Type B pancreatic cell (in vitro differentiated cells): ENCODE results near the gene UTS2R. TPM values are rescaled to one million over a fixed set of nuclear protein-coding genes. Genes with fewer than 3 reads are reported as not detected.

Source experiments
- DNase-seq: peaks from one replicate; pipeline ENCODE4 v3.0.0; 2021; ENCODE audit warnings: mixed read lengths; ENCODE audit not compliant: unreplicated experiment; ENCODE audit errors: extremely low spot score
- H3K27ac Mint-ChIP-seq: 2 replicates; pipeline ENCODE4 v1.8.0; 2021; ENCODE audit warnings: mild to moderate bottlenecking, mixed read lengths
- H3K27me3 Mint-ChIP-seq: 2 replicates; pipeline ENCODE4 v1.8.0; 2021; ENCODE audit warnings: mixed read lengths
- H3K36me3 Mint-ChIP-seq: 2 replicates; pipeline ENCODE4 v1.8.0; 2021; ENCODE audit warnings: mixed read lengths
- H3K4me1 Mint-ChIP-seq: one replicate; pipeline ENCODE4 v1.8.0; 2021; ENCODE audit warnings: mixed read lengths; ENCODE audit not compliant: unreplicated experiment
- H3K4me3 Mint-ChIP-seq: 2 replicates; pipeline ENCODE4 v1.8.0; 2021; ENCODE audit warnings: mild to moderate bottlenecking, mixed read lengths
- H3K9me3 Mint-ChIP-seq: 2 replicates; pipeline ENCODE4 v1.8.0; 2021; ENCODE audit warnings: mixed read lengths
- total RNA-seq: library from RNA; stranded (reverse); gene quantifications from 2 replicates; pipeline ENCODE4 v1.2.1, GENCODE V29; 2021; ENCODE audit warnings: low replicate concordance
- TF ChIP-seq, protein P1 (sequence below): fragments of 200-600 bp; sonication (generic); conservative IDR thresholded peaks from 2 replicates; pipeline ENCODE4 v1.5.0; 2021; ENCODE audit warnings: antibody characterized with exemption, mild to moderate bottlenecking

UTS2R gene
- total RNA-seq, 1 donor from 2014 or later: 0.97 TPM

DNA sequence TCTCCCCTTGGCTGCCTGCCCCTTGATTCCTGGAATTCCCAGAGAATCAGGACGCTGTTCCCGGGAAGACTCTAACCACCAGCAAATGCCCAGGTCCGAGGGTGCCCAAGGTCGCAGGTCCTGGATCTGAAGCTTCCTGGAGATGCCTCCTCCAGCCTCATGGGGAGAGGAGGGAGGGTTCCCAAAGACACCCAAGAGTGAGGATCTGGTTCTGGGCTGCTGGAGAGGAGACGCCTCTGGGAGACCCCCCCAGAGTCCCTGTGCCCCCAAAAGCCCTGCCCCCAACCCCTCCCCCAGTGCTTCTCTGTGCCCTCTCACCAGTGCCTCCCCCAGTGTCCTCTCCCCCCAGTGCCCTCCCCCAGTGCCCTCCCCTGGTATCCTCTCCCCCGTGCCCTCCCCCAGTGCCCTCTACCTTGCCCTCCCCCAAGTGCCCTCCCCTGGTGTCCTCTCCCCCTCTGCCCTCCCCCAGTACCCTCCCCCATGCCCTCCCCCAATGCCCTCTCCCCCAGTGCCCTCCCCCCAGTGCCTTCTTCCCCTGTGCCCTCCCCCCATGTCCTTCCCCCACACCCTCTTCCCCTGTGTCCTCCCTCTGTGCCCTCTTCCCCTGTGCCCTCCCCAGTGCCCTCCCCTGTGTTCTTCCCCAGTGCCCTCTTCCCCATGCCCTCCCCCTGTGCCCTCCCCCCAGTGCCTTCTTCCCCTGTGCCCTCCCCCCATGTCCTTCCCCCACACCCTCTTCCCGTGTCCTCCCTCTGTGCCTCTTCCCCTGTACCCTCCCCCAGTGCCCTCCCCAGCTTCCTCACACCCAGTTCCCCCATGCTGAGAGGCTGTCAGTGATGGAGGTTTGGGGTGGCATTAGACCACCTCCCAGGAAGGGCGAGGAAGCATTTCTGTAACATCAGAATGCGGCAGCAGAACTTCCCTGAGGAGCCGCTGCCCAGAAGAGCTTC is 31.7 kb upstream of the UTS2R start:
- Mint-ChIP-seq H3K9me3 (no peaks in the 10 kb centered on the region), H3K27ac (peak overlapping the region; percentile 79), H3K4me3 (peak overlapping the region; percentile 77), H3K4me1 (peaks cover 41% of the 10 kb centered on the region), H3K36me3 (no peaks in the 10 kb centered on the region), H3K27me3 (peaks cover 9% of the 10 kb centered on the region)
- TF ChIP-seq, protein P1, sequence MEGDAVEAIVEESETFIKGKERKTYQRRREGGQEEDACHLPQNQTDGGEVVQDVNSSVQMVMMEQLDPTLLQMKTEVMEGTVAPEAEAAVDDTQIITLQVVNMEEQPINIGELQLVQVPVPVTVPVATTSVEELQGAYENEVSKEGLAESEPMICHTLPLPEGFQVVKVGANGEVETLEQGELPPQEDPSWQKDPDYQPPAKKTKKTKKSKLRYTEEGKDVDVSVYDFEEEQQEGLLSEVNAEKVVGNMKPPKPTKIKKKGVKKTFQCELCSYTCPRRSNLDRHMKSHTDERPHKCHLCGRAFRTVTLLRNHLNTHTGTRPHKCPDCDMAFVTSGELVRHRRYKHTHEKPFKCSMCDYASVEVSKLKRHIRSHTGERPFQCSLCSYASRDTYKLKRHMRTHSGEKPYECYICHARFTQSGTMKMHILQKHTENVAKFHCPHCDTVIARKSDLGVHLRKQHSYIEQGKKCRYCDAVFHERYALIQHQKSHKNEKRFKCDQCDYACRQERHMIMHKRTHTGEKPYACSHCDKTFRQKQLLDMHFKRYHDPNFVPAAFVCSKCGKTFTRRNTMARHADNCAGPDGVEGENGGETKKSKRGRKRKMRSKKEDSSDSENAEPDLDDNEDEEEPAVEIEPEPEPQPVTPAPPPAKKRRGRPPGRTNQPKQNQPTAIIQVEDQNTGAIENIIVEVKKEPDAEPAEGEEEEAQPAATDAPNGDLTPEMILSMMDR: no peak
- no peak for DNase-seq

DNA sequence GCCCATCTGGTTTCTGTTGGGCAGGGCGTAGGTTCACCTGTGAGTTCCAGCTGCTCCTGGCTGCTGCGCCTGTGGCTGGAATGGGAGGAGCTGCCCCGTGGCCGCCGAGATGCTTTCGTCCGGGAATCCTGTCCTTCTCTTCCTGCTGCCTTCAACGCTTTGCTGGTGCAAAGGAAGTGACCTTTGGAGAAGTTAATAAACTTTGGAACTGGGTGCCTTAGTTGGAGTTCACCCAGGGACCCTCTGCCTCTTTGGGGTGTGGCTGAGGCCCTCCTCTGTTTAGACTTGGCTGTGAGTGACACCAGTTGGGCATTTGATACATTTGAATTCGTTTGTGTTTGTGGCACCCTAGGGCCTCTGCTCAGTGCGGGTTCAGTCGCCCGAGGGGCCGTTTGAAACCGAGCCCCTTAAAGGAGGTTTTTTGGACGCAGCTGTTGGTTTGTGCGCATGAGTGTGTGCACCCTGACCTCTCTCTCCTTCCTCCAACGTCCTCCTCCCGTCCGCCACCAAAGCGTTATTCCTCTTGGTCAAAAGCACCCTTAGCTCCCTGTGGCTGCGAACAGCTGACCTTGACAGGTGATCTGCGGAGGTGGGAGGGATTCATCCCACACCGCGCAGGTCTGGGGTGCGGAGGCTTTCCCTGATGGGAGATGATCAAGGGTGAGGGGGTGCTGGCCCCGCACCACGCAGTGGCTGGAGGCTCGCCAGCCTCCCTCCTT is 29.0 kb upstream of the UTS2R start:
- Mint-ChIP-seq H3K36me3 (no peaks in the 10 kb centered on the region), H3K9me3 (no peaks in the 10 kb centered on the region), H3K4me3 (no peak overlapping the region), H3K27ac (no peak overlapping the region), H3K4me1 (peaks cover 33% of the 10 kb centered on the region), H3K27me3 (peaks cover 4% of the 10 kb centered on the region)
- TF ChIP-seq, protein P1: no peak
- DNase-seq: no peak

DNA sequence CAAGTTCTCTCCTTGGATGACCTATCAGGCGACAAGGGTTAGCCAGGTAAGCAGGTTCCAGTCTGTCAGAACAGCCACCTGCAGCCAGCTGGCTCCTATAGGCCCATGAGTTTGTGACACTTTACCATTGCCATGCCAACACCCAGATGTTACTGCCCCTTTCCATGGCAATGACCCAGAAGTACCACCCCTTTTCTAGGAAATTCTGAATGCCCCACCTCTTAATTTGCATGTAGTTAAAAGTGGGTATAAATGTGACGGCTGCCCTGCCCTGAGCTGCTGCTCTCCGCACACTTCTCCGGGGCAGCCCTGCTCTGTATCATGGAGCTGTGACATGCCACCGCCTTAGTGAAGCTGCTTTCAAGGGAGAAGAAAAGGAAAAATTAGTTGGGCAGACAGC is 28.0 kb upstream of the UTS2R start:
- Mint-ChIP-seq H3K4me3 (no peak overlapping the region), H3K27me3 (peaks cover 4% of the 10 kb centered on the region), H3K4me1 (peaks cover 31% of the 10 kb centered on the region), H3K36me3 (no peaks in the 10 kb centered on the region), H3K27ac (peak overlapping the region; percentile 36), H3K9me3 (no peaks in the 10 kb centered on the region)
- TF ChIP-seq, protein P1: no peak
- no peak for DNase-seq

DNA sequence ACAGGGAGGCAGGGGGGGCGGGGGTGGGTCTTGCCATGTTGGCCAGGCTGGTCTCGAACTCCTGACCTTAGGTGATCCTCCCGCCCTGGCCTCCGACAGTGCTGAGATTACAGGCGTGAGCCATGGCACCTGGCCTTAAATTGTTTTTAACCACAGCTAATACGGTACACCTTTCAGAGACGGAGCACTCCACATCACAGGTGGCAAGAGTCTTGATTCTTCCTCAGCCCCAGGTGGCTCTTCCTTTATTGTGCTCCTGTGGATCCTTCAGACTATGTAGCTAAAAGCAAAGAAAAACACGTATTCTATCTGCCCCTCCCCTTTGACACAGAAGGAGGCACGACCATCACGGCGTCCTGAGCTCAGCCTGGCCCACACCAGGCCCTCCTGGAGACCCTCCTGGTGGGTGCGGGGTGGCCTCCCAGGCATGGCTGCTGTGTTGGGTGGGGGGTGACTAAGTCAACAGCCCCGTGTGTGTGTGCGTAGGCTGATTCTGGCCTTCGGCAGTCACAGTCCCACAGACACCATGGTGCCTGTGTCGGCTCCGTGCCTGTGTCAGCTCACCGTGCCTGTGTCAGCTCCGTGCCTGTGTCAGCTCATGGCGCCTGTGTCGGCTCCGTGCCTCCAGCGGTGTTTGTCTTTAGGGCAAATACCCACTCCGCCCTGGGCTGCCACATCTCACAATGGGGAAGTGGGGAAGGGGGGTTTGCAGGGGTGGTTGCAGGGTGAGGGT is 27.2 kb upstream of the UTS2R start:
- Mint-ChIP-seq H3K4me1 (peaks cover 31% of the 10 kb centered on the region), H3K27me3 (peaks cover 3% of the 10 kb centered on the region), H3K36me3 (no peaks in the 10 kb centered on the region), H3K9me3 (no peaks in the 10 kb centered on the region), H3K4me3 (no peak overlapping the region), H3K27ac (no peak overlapping the region)
- DNase-seq: no peak
- TF ChIP-seq, protein P1: no peak

DNA sequence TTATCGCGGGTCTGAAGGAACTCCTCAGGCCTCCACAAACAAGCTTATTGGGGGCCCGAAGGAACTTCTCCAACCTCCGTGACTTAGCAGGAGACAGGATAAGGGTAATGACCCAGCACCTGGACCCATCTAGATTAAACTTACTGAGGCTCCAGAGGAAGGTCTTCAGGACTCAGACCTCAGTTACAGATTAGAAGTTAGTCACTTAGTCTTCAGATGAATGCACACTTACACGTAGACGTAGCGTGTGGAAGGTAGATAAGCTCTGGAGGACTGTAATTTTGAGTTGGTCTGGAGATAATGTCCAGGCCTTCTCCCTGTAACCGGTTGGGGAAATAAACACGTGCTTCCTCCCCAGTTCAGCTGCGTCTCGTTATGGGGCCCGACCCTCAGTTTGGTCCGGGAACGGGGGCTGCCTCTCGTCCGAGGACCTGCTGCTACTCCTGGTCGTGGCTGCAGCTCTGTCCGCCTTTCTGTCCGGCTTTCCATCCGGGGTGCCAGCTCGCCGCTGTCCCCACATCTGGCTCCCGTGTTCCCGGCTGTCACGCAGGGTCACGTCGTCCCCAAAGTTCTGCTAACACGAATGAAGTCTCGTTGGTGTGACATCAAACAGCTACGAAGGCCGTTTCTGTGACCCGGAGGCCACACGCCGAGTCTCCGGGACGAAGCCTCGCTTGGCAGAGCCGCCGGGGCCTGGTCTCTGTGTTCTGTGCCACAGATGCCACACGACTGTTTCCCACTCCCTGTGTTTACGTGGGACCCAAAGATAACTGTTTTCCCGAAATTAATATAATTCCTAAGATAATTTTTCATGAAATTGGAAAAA is 26.2 kb upstream of the UTS2R start:
- DNase-seq: peak; percentile 65
- H3K4me1 Mint-ChIP-seq: peaks cover 35% of the 10 kb centered on the region
- TF ChIP-seq, protein P1: no peak
- no peaks in the 10 kb centered on the region for H3K36me3 Mint-ChIP-seq
- no peak overlapping the region for H3K27ac Mint-ChIP-seq
- peaks cover 3% of the 10 kb centered on the region for H3K27me3 Mint-ChIP-seq
- no peaks in the 10 kb centered on the region for H3K9me3 Mint-ChIP-seq
- no peak overlapping the region for H3K4me3 Mint-ChIP-seq
